ENCODE measurements around the gene RASGEF1C. TPM values are rescaled to one million over a fixed set of nuclear protein-coding genes. Genes with fewer than 3 reads are reported as not detected.

RASGEF1C gene
- total and polyA plus RNA-seq, 10 of the 15 experiments (the other 5 are each of a cell fraction or from before 2014, with no cell fraction given): not detected

GRCh38 chr5:180166176-180166575 is 42.8 kb downstream of the RASGEF1C start:
- TF ChIP-seq CUX1 (IDR thresholded peaks at IDR 0.05; ENCODE audit: insufficient replicate concordance, low read depth, low read length): no peak
- TF ChIP-seq REST (IDR thresholded peaks at IDR 0.05; ENCODE audit: low read depth, low read length): no peak
- TF ChIP-seq EGR1 (IDR thresholded peaks at IDR 0.05; ENCODE audit: borderline replicate concordance in 1 of 2, low read depth in 2 of 2, low read length in 2 of 2): no peak
- TF ChIP-seq SPI1 (IDR thresholded peaks at IDR 0.05; ENCODE audit: borderline replicate concordance, insufficient read depth, low read depth, low read length): no peak
- TF ChIP-seq RELA (IDR thresholded peaks at IDR 0.05; ENCODE audit: borderline replicate concordance, partially characterized antibody): no peak
- no peak for TF ChIP-seq ZZZ3 (IDR thresholded peaks at IDR 0.05; ENCODE audit: control insufficient read depth, insufficient read length, low read depth)
- TF ChIP-seq SREBF1 (IDR thresholded peaks at IDR 0.05; ENCODE audit: low read length): no peak
- TF ChIP-seq LARP7 (IDR thresholded peaks at IDR 0.05): no peak
- no peak for TF ChIP-seq SUPT20H (IDR thresholded peaks at IDR 0.05; ENCODE audit: borderline replicate concordance, control insufficient read depth, low read depth, low read length)
- TF ChIP-seq SMAD5 (IDR thresholded peaks at IDR 0.05; ENCODE audit: low read depth): no peak
- no peaks in the 10 kb centered on the region for H3K27me3 ChIP-seq (replicated peaks in 1 of 2; ENCODE audit: control insufficient read depth in 2 of 2, insufficient read depth in 2 of 2, low read length in 1 of 2)
- intact Hi-C loops (cut with micrococcal nuclease; ENCODE audit: unreplicated experiment): no loop called here
- in situ Hi-C loops (cut with MboI): no loop called here
- H2AFZ ChIP-seq (ENCODE audit: control insufficient read depth, low read depth, low read length): no peak overlapping the region
- ChIA-PET RAD21 (ENCODE audit: unreplicated experiment) (no interaction called here), POLR2A (interaction anchor here (0.7 kb wide), 1 partner anchor 65 kb away, joined by 4 read pairs; no protein-coding TSS in a partner anchor), SMC1A (ENCODE audit: uncharacterized antibody, unreplicated experiment) (no interaction called here), CTCF (interaction anchor here (0.6 to 0.7 kb wide), 2 partner anchors 8 to 1466 kb away, joined by 3 to 4 read pairs; no protein-coding TSS in a partner anchor)
- FAIRE-seq (no peak), DNase-seq (ENCODE audit: low read depth, low spot score) (no peak), ATAC-seq (no peak)
- H4K20me1 ChIP-seq (ENCODE audit: control insufficient read depth, insufficient read depth): no peaks in the 10 kb centered on the region
- 56% methylated on average over 2 of the region's 2 CpGs for WGBS (ENCODE audit: insufficient coverage, insufficient replicate concordance, low lambda C conversion rate, missing lambda C conversion rate)
- no TSS peak for BruUV-seq (replicated peaks)
- no peak overlapping the region for H3K4me3 ChIP-seq
- H3K27ac ChIP-seq (ENCODE audit: control insufficient read depth, insufficient read depth): no peak overlapping the region
- no peaks in the 10 kb centered on the region for H3K4me1 ChIP-seq (ENCODE audit: control insufficient read depth, insufficient read depth, low read length)
- H3K9me3 ChIP-seq (replicated peaks; ENCODE audit: control insufficient read depth, insufficient read depth, low read length): no peaks in the 10 kb centered on the region
- no peaks in the 10 kb centered on the region for H3K79me2 ChIP-seq (ENCODE audit: control insufficient read depth, insufficient read depth, low read length)
- H3K9ac ChIP-seq (ENCODE audit: control insufficient read depth, insufficient read depth, low read length): no peak overlapping the region
- H3K36me3 ChIP-seq (ENCODE audit: control insufficient read depth in 2 of 2, insufficient read depth in 2 of 2, low read length in 1 of 2): no peaks in the 10 kb centered on the region
- no peak overlapping the region for H3K4me2 ChIP-seq (ENCODE audit: control insufficient read depth, insufficient read depth)

Data from GM12878 (cell line).